T-helper 17 cell (primary cell): Measurements from ENCODE around the gene SLC66A2. TPM values are rescaled to one million over a fixed set of nuclear protein-coding genes. Genes with fewer than 3 reads are reported as not detected.

Experiments used
- ATAC-seq: fragments of 150-1000 bp; cut with Tn5 transposase; 2 replicates; pipeline ENCODE4 v1.10.0; 2021; ENCODE audit warnings: mild to moderate bottlenecking, moderate library complexity
- DNase-seq, 3 donors: peaks; one replicate each; pipeline versions ENCODE4 v3.0.0 to v3.0.0-alpha.2; 2020 to 2021
- H3K9me3 ChIP-seq: one replicate; pipeline ENCODE4 v1.7.0; 2013; ENCODE audit warnings: low read length, mild to moderate bottlenecking; ENCODE audit not compliant: control insufficient read depth, poor library complexity, severe bottlenecking
- H3K27ac Mint-ChIP-seq: one replicate; pipeline ENCODE4 v1.8.0; 2022; ENCODE audit warnings: mild to moderate bottlenecking, moderate library complexity, mixed read lengths
- H3K27me3 Mint-ChIP-seq: one replicate; pipeline ENCODE4 v1.8.0; 2022; ENCODE audit warnings: mixed read lengths
- H3K36me3 Mint-ChIP-seq: one replicate; pipeline ENCODE4 v1.8.0; 2022; ENCODE audit warnings: low read depth, mixed read lengths
- H3K4me1 Mint-ChIP-seq: one replicate; pipeline ENCODE4 v1.8.0; 2022; ENCODE audit warnings: mild to moderate bottlenecking, mixed read lengths
- H3K4me3 Mint-ChIP-seq: one replicate; pipeline ENCODE4 v1.8.0; 2022; ENCODE audit warnings: mild to moderate bottlenecking, moderate library complexity, mixed read lengths
- total RNA-seq, 4 donors: library from RNA in 2 of 4; stranded (reverse) in 2 of 4; gene quantifications; one replicate each; pipeline ENCODE4 v1.2.3 and lab custom pipeline; 2022 to 2026

SLC66A2 gene
- total RNA-seq, 2 donors from 2014 or later = 43.6 to 56.9 TPM

DNA sequence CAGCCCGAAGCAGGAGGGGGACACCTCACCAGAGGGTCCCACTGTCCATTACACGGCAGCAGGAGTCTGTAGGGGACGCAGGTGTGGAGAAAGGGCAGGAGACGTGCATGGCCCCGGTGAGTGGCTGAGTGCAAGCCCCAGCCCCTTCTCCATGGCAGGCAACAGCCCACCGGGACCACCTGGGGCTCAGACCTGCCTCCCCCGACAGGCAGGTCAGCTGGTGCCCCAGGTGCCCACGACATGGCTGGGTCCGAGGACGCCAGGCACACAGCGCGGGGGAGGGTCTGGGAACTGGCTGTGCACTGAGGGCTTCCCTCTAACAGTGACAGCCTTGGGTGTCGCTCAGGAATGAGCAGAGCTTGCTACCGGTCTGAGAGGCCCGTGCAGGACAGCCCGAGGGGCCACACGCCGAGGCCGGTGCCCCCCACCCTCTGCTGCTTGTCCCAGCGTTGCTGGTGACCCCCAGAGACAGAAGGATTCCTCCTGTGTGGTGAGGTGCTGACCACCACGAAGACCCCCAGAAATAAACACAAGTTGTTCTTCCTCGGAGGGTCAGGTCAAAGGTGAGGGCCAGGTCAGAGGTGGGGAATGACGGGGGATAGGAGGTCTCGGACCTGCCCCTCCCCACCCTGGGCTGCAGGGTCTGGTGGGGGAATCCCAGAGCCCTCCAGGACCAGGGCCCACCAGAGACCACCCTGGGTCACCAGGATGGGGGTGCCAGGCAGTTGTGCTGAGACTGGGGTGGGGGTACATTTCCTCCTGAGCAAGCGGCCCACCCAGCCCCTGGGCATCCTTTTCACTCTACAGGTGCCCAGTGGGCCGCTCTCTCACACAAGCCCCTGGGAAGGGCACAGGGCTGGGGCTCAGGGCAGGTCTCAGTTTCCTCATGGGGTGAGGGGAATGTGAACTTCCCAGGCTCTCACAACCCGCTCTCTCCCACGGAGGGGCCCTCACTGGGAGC is 50.6 kb downstream of the SLC66A2 start:
- H3K27me3 Mint-ChIP-seq = no peaks in the 10 kb centered on the region

DNA sequence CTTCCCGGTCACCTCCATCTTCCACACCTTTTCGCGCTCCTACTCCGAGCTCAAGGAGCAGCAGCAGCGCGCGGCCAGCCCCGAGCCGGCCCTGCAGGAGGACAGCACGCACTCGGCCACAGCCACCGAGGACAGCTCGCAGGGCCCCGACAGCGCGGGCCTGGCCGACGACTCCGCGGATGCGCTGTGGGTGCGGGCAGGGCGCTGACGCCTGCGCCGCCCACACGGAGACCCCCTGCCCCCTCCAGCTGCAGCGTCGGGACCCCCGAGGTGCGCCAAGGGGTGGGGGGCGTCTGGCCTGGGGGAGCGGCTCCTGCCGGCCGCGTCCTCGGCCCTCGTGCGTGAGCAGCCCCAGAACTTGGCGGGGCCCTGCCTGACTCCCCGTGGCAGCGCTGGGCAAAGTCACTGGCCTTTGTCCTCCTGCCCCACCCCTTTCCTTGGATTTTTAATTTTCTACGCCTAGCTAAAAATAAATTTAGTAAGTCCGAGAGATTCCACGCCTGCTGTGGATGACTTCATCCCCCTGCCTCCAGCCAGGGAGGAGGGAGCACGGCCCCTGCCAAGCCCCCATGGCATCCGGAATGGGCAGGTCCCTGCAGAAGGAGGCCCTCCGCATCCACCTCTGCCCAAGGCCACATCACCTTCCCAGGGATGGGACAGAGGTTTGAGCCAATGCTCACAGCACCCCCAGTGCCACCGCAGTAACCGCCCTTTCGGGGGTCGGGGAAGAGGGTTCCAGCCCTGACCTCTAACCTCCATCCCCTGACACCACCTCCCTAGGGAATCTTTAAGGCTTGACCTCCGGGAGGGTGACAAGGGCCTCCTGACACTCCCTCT is 51.6 kb downstream of the SLC66A2 start:
- DNase-seq (no peak), ATAC-seq (no peak)
- H3K27me3 Mint-ChIP-seq = no peaks in the 10 kb centered on the region
- peaks cover 5% of the 10 kb centered on the region for H3K36me3 Mint-ChIP-seq
- peak overlapping the region; percentile 59 for H3K27ac Mint-ChIP-seq
- peak overlapping the region; percentile 63 for H3K4me3 Mint-ChIP-seq
- H3K9me3 ChIP-seq = peaks cover 10% of the 10 kb centered on the region
- H3K4me1 Mint-ChIP-seq = no peaks in the 10 kb centered on the region

More for the DNA sequence above, 50.6 kb downstream of the SLC66A2 start:
- no peaks in the 10 kb centered on the region for H3K4me1 Mint-ChIP-seq
- H3K9me3 ChIP-seq = peaks cover 4% of the 10 kb centered on the region
- ATAC-seq (peak; percentile 20), DNase-seq (peak in 1 of 3 donors; percentile 8)
- peak overlapping the region; percentile 59 for H3K27ac Mint-ChIP-seq
- H3K4me3 Mint-ChIP-seq = peak overlapping the region; percentile 63
- peaks cover 5% of the 10 kb centered on the region for H3K36me3 Mint-ChIP-seq

DNA sequence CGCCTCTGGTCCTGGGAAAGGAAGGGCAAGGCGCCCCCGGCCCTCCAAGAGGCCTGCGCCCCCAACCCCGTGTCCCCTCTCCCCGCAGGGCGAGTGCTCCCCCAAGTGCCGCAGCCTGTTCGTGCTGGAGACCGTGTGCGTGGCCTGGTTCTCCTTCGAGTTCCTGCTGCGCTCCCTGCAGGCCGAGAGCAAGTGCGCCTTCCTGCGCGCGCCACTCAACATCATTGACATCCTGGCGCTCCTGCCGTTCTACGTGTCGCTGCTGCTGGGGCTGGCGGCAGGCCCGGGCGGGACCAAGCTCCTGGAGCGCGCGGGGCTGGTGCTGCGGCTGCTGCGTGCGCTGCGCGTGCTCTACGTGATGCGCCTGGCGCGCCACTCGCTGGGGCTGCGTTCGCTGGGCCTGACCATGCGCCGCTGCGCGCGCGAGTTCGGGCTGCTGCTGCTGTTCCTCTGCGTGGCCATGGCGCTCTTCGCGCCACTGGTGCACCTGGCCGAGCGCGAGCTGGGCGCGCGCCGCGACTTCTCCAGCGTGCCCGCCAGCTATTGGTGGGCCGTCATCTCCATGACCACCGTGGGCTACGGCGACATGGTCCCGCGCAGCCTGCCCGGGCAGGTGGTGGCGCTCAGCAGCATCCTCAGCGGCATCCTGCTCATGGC is 52.4 kb downstream of the SLC66A2 start:
- Mint-ChIP-seq H3K36me3 (peaks cover 5% of the 10 kb centered on the region), H3K27ac (no peak overlapping the region), H3K4me3 (peak overlapping the region; percentile 9), H3K27me3 (no peaks in the 10 kb centered on the region), H3K4me1 (no peaks in the 10 kb centered on the region)
- DNase-seq (peak in 1 of 3 donors; percentile 11), ATAC-seq (no peak)
- H3K9me3 ChIP-seq = peaks cover 13% of the 10 kb centered on the region

DNA sequence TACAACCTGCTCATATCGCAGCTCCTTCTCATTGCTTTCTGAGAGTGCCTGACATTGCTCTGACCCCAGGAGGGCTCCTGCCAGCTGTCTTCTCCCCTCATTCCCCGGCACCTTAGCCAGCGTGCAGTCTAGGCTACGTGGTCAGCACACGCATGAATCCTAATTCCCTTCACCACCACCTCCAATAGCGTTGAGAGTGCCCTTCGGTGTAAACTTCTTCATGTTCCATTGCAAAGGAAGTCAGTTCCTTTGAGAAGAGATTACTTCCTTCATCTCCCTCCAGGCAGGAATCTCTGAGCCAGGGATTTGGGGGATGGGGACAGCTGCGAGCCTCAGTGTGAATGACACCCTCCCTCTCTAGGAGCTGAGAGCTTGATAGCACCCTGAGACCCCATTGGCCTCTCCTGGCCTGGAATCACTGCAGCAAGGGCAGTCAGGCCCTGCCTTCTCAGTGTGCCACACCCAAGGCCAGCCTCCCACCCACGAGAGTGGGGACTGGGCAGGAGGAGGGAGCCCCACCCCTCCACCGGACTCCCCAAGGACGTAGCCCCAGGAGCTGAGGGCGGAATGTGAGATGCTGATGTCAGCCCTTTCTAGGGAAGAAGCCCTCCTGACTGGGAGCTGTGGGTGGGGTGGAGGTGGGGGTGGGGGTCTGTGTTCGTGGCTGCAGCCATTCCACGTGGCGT is 53.4 kb downstream of the SLC66A2 start:
- Mint-ChIP-seq H3K27me3 (no peaks in the 10 kb centered on the region), H3K4me1 (no peaks in the 10 kb centered on the region), H3K36me3 (peaks cover 3% of the 10 kb centered on the region), H3K4me3 (no peak overlapping the region), H3K27ac (no peak overlapping the region)
- DNase-seq (no peak), ATAC-seq (no peak)
- H3K9me3 ChIP-seq = peaks cover 17% of the 10 kb centered on the region

DNA sequence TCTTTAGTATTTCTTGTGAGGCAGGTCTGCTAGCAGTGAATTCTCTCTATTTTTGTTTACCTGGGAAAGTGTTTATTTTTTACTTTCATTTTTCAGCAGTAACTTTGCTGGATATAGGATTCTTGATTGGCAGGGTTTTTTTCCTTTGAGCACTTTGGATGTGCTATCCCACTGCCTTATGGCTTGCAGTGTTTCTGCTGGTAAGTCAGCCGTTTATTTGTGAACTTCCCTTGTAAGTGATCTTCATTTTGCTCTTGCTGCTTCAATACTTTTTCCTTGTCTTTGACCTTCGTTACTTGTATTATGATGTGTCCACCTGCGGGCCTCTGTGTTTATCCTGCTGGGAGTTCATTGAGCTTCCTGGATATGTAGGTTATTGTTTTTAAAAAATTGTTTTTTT is 54.7 kb downstream of the SLC66A2 start:
- DNase-seq = no peak
- H3K9me3 ChIP-seq = peaks cover 17% of the 10 kb centered on the region
- H3K27me3 Mint-ChIP-seq = no peaks in the 10 kb centered on the region
- no peak overlapping the region for H3K27ac Mint-ChIP-seq
- H3K36me3 Mint-ChIP-seq = peaks cover 1% of the 10 kb centered on the region
- no peak for ATAC-seq
- no peak overlapping the region for H3K4me3 Mint-ChIP-seq
- H3K4me1 Mint-ChIP-seq = no peaks in the 10 kb centered on the region

DNA sequence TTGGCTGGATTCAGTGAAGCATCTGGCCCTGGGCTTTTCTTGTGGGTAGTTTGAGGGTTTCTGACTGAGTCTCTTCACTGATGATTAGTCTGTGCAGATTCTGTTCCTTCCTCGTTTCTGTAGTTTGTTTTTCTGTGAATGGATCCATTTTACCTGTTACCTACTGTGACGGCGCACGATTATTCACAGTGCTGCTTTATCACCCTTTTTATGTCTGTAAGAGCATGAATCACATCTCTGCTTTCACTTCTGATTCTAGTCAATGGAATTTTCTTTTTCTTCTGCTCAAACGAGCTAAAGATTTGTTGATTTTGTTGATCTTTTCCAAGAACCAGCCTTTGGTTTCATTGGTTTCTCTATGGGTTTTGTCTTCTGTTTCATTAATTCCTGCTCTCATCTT is 60.8 kb downstream of the SLC66A2 start:
- ATAC-seq = no peak
- DNase-seq = no peak
- peaks cover 13% of the 10 kb centered on the region for H3K9me3 ChIP-seq
- Mint-ChIP-seq H3K27me3 (no peaks in the 10 kb centered on the region), H3K27ac (no peak overlapping the region), H3K4me3 (no peak overlapping the region), H3K4me1 (no peaks in the 10 kb centered on the region), H3K36me3 (no peaks in the 10 kb centered on the region)

DNA sequence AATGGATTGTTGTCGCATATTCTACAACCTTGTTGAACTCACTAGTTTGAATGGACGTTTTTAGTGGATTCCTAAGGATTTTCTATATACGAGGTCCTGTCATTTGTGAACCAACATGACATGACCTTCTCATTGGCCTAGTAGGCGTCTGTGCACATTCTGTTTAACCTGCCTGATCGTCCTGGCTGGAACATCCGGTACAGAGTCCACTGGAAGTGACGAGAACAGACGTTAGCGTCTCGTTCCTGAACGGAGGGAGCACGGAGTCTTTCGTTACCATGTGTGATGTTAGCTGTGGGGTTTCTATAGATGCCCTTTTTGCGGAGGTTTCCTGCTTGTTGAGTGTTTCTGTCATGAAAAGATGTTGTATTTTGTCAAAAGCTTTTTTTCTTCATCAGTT is 61.9 kb downstream of the SLC66A2 start:
- ATAC-seq (no peak), DNase-seq (no peak)
- Mint-ChIP-seq H3K4me3 (no peak overlapping the region), H3K27ac (no peak overlapping the region), H3K4me1 (no peaks in the 10 kb centered on the region), H3K36me3 (no peaks in the 10 kb centered on the region), H3K27me3 (no peaks in the 10 kb centered on the region)
- peaks cover 8% of the 10 kb centered on the region for H3K9me3 ChIP-seq

DNA sequence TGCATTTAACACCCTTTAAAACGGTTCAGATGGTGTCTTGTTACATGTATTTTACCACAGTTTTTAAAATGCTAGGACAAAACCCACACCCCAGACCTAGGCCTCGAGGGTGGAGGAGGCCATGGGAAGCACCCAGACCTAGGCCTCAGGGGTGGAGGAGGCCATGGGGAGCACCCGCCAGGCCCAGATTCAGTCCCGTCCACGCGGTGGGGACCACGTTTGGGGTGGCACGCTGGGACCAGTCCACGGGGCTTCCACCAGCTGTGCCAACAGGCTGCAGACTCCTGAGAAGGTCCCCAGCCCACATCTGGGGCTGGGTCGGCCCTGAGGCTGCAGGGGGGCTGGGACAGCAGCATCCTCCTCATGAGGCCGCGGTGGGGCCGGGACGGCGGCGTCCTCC is 63.4 kb downstream of the SLC66A2 start:
- Mint-ChIP-seq H3K4me1 (no peaks in the 10 kb centered on the region), H3K27me3 (no peaks in the 10 kb centered on the region), H3K27ac (no peak overlapping the region), H3K36me3 (no peaks in the 10 kb centered on the region), H3K4me3 (no peak overlapping the region)
- ATAC-seq = no peak
- H3K9me3 ChIP-seq = no peaks in the 10 kb centered on the region
- no peak for DNase-seq

DNA sequence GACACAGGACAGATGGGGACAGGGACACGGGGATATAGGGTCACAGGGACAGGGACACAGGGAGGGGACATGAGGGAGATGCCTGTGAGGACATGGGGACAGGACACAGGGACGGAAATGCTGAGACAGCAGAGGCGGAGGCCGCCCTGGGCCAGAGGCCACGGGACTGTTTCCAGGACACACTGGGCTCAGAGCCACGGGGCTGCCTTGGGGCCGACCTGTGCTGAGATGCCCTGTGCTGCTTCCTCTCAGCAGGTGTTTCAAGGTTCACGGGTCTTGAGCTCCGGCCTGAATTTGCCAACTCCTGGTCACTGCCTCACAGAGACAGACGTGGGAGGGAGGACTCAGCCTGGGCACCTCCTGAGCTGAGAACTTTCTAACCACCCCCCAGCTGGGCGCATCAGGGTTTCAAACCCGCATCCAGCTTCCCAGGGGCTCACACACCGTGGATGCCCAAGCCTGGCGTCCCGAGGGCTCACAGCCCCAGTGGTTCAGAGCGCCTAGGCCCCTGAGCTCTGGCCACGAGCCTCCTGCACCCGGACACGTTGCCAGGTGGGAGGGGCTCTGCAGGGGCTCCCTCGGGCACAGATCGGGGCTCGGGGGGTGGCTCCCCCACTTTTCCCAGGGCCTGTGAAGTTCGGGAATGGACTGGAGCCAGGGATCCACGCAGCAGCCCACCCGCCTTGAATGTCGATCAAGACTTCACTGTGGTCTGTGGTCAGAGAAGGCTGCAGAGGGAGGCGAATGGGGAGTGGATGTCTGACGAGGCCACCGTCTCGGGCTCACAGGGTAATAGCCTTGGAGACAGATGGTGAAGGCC is 64.1 kb downstream of the SLC66A2 start:
- no peak overlapping the region for H3K27ac Mint-ChIP-seq
- H3K9me3 ChIP-seq = no peaks in the 10 kb centered on the region
- H3K27me3 Mint-ChIP-seq = no peaks in the 10 kb centered on the region
- no peak for DNase-seq
- ATAC-seq = no peak
- H3K36me3 Mint-ChIP-seq = no peaks in the 10 kb centered on the region
- no peaks in the 10 kb centered on the region for H3K4me1 Mint-ChIP-seq
- no peak overlapping the region for H3K4me3 Mint-ChIP-seq

DNA sequence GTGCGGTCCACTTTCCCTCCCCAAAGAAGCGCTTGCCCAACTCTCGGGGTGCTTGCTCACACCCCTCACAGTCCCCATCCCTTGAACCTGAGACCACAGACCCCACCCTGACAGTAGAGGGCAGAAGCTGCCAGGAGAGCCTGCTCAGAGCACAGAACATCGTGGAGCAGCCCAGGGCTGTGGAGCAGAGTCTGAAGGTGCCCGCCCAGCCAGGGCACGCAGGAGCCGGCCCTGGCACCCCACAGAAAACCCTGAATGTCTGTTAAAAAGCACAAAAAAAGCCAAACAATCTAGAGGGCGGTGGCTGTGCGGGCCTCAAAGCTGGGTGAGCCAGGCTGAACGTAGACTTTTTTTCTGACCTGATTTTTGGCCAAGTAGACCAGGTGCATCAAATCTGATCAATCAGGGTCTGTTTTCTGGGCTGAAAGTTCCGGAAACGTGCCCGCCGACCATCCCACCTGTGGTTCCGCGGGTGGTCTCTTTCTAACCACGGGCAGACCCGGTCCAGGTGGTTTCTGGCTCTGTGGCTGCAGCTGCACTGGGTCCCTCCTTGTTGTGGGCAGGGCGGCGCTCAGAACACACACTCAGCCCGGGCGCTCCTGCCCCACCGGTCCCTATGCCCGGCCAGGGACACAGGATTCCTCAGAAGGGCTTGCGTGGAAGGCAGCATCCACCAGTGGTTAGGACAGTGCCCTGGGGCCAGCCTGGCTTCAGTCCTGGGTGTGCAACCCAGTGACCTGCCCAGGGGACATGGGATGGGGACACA is 66.3 kb downstream of the SLC66A2 start:
- Mint-ChIP-seq H3K27ac (no peak overlapping the region), H3K27me3 (no peaks in the 10 kb centered on the region), H3K4me1 (no peaks in the 10 kb centered on the region), H3K36me3 (no peaks in the 10 kb centered on the region), H3K4me3 (no peak overlapping the region)
- ATAC-seq = no peak
- no peaks in the 10 kb centered on the region for H3K9me3 ChIP-seq
- DNase-seq = no peak

DNA sequence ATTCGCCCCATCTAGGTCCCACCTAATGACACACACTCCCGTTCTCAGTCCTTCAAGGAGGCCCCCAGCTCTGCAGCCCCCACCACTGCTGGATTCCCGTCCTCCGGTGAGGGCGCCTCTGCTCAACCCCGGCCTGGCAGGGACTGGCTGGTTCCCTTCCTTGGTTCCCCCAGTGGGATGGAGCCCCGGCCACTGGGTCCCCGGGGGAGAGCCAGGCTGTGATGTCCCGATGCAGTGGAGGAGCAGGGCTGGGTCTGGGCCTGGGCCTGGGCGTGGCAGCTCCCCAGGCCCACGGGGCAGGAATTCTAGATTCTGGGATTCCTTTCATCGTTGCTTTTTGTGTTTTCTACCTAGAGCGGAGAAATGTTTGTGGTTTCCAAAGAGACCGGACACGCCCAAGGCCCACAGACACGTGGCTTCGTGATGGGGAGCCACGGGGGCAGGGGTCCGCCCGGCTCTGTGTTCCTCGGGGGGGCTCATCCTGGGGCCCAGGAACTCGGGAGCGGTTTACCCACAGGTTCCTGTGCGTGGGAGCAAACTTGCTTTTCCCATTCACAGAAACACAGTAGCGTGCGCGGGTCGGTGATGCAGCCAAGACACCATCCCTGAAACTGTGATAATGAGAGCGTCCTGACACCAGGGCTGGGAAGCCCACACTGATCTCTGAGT is 67.0 kb downstream of the SLC66A2 start:
- no peak overlapping the region for H3K4me3 Mint-ChIP-seq
- no peaks in the 10 kb centered on the region for H3K9me3 ChIP-seq
- no peaks in the 10 kb centered on the region for H3K27me3 Mint-ChIP-seq
- ATAC-seq = no peak
- no peaks in the 10 kb centered on the region for H3K36me3 Mint-ChIP-seq
- no peak for DNase-seq
- no peak overlapping the region for H3K27ac Mint-ChIP-seq
- H3K4me1 Mint-ChIP-seq = no peaks in the 10 kb centered on the region
